Measurements from ENCODE around the gene FRS2.

GRCh38 chr12:69476276-69477017 is 6.3 kb downstream of the FRS2 start:
- TF ChIP-seq POLR2A (IDR thresholded peaks at IDR 0.05), result no peak
- no peak for TF ChIP-seq CTCF (IDR thresholded peaks at IDR 0.05)
